ENCODE results near the gene NHSL1. TPM values are rescaled to one million over a fixed set of nuclear protein-coding genes. Genes with fewer than 3 reads are reported as not detected.

Gene NHSL1
- total RNA-seq, 2 experiments from 2014 or later = 0.53 to 0.70 TPM

DNA sequence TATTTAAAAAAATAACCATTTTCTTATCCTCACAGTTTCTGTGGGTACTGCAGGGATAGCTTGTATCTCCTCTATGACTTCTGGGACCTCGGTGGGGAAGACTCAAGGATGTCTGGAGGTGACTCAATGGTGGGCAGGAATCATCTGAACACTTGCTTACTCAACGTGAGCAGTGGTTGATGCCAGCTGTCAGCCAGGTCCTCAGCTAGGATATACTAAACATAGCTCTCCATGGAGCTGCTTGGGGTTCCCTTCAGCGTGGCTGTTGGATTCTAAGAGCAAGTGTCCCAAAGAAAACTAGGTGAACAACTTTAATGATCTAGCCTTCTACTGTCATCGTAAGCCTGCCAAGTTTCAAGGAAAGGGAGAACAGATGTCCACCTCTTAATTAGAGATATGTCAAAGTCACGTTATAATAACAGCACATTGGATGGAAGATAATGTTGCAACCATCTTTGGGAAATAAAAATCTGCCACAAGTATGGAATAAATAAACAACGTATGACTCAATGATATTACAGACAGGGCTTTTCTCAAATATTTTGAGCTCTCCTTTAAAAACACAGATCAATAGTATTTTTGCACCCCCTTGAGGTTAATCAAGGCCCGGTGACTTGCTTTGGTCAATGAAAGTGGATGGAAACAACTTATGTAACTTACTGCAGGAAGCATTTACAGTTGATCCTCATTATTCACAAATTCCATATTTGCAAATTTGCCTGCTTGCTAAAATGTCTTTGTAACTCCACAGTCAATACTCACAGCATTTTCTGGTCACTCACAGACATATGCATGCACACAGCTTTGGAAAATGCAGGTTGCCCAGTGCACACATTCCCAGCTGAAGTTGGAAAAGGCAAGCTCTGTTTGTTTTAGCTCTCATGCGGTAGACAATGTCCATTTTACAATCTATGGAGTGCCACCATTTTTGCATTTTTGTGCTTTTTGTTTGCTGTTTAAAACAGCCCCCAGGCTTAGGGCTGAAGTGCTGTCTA, 101.9 kb downstream of the NHSL1 start:
- CTCF ChIA-PET = interaction anchor here (0.6 to 0.7 kb wide), 2 partner anchors 19 to 1252 kb away, joined by 3 read pairs; no protein-coding TSS in a partner anchor
- intact Hi-C loops (cut with DNase I, micrococcal nuclease) = no loop called here
- Mint-ChIP-seq H3K27ac (no peak overlapping the region), H3K36me3 (ENCODE audit: low read depth) (no peaks in the 10 kb centered on the region), H3K4me3 (no peak overlapping the region), H3K9me3 (ENCODE audit: low read depth) (no peaks in the 10 kb centered on the region), H3K27me3 (no peaks in the 10 kb centered on the region), H3K4me1 (no peaks in the 10 kb centered on the region)
- no peak for ATAC-seq
- DNase-seq = no peak
- POLR2A ChIA-PET = no interaction called here

DNA sequence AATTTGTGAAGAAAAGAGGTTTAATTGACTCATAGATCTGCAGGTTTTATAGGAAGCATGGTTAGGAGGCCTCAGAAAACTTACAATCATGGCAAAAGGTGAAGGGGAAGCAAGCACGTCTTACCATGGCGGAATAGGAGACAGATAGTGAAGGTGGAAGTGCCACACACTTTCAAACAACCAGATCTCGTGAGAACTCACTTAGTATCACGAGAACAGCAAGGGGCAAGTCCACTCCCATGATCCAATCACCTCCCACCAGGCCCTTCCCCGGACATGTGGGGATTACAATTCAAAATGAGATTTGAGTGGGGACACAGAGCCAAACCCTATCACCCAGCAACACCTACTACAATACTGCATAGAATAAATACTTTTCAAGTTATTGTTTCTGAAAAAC, 102.6 kb downstream of the NHSL1 start:
- POLR2A ChIA-PET = no interaction called here
- H3K36me3 Mint-ChIP-seq (ENCODE audit: low read depth) = no peaks in the 10 kb centered on the region
- H3K27ac Mint-ChIP-seq = no peak overlapping the region
- no peaks in the 10 kb centered on the region for H3K27me3 Mint-ChIP-seq
- DNase-seq (no peak), ATAC-seq (no peak)
- intact Hi-C loops (cut with DNase I, micrococcal nuclease) = no loop called here
- H3K9me3 Mint-ChIP-seq (ENCODE audit: low read depth) = no peaks in the 10 kb centered on the region
- H3K4me3 Mint-ChIP-seq = no peak overlapping the region
- CTCF ChIA-PET = interaction anchor here (0.7 kb wide), 1 partner anchor 1251 kb away, joined by 3 read pairs; no protein-coding TSS in a partner anchor
- no peaks in the 10 kb centered on the region for H3K4me1 Mint-ChIP-seq

DNA sequence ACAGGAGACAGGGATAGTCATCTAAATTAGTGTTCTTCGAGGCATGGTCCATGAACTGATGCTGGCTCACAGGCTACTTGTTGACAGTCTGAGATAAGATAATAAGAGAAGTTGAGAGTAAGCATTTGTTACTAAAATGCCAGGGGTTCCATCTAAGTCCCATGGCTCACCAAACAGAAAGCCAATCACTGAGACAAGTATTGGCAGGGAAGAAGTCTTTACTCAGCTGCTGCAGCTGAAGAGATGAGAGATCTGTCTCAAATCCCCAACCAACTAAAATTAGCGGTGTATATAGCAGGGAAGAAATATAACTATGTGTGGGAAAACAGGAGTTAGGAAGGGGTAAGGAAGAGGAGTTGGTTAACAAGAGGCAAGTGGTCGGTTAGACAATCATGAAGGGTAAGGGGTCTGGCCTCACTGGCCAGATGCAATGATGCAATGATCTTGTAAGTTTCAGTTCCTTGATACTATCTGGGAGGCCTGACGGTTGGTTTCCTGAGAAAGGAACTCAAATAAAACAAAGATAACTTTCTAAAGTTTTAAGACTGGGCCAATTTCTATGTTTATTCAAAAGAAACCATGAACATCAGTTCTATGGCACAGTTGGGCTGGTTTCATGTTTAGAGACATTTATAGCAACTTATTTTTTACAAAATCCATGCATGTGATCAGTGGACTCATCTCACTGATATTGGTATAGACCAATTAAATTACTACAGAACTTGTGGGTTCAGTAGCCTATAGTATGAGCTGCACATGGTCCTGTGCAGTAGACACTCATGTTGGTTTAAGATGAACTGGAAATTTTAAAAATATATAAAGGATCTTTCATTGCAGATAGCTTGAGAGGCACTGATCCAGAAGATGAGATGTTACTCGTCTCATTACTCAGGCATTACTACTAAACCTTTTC, 105.2 kb downstream of the NHSL1 start:
- ATAC-seq (no peak), DNase-seq (no peak)
- Mint-ChIP-seq H3K27me3 (peaks cover 3% of the 10 kb centered on the region), H3K4me3 (no peak overlapping the region), H3K36me3 (ENCODE audit: low read depth) (no peaks in the 10 kb centered on the region), H3K4me1 (no peaks in the 10 kb centered on the region), H3K9me3 (ENCODE audit: low read depth) (no peaks in the 10 kb centered on the region), H3K27ac (no peak overlapping the region)
- ChIA-PET POLR2A (no interaction called here), CTCF (no interaction called here)
- intact Hi-C loops (cut with DNase I, micrococcal nuclease) = no loop called here

DNA sequence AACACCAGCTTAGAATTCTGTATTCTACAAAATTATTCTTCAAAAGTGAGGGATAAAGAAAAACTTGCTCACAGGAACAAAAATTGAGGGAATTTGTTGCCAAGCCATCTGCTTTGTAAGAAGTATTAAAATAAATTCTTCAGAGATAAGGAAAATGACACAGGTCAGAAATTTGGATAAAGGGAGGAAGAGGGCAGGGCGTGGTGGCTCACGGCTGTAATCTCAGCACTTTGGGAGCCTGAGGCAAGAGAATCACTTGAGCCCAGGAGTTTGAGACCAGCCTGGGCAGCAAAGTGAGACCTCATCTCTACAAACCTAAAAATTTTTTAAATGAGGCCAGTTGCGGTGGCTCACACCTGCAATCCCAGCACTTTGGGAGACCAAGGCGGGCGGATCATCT, 109.7 kb downstream of the NHSL1 start:
- POLR2A ChIA-PET = no interaction called here
- CTCF ChIA-PET = no interaction called here
- ATAC-seq (no peak), DNase-seq (no peak)
- Mint-ChIP-seq H3K27ac (no peak overlapping the region), H3K27me3 (peaks cover 9% of the 10 kb centered on the region), H3K36me3 (ENCODE audit: low read depth) (no peaks in the 10 kb centered on the region), H3K4me1 (no peaks in the 10 kb centered on the region), H3K9me3 (ENCODE audit: low read depth) (no peaks in the 10 kb centered on the region), H3K4me3 (no peak overlapping the region)
- intact Hi-C loops (cut with DNase I, micrococcal nuclease) = no loop called here

DNA sequence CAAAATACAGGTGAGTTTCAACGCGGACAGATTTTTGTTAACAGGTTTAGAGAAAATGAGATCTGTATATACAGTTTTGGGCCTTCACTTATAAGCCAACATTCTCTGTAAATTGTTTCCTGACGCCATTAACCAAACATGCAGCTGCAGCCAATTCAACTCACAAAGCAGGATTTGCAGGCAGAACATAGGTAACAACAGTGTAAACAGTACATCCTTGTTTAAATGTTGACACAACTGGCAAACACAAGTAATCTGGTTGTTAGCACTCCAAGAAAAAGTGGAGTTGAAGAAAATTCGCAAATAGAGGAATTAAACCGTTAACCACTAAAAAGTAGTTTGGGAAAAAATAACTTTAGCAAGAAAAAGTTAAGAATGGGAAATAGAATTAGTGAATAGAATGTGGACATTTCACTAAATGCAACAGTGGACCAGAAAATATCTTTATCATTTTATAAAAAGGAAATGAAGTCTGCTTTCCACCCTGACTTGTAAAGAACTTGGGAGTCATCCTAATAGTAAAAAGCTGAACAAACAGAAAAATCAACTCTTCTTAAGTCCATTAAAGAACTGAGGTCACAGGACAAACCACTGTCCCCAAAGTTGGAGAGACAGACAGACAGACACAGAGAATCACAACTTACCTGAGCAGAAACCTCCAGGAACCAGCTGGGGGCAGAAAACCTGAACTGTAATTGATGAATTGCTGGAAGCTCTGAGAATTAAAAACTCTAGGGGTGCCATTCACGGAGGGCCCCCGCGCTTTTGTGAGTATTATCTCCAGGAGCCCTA, 111.5 kb downstream of the NHSL1 start:
- no peak overlapping the region for H3K27ac Mint-ChIP-seq
- ChIA-PET POLR2A (no interaction called here), CTCF (no interaction called here)
- H3K9me3 Mint-ChIP-seq (ENCODE audit: low read depth) = no peaks in the 10 kb centered on the region
- H3K4me1 Mint-ChIP-seq = no peaks in the 10 kb centered on the region
- no peak for ATAC-seq
- H3K27me3 Mint-ChIP-seq = peaks cover 9% of the 10 kb centered on the region
- DNase-seq = no peak
- H3K36me3 Mint-ChIP-seq (ENCODE audit: low read depth) = no peaks in the 10 kb centered on the region
- intact Hi-C loops (cut with DNase I, micrococcal nuclease) = no loop called here
- H3K4me3 Mint-ChIP-seq = no peak overlapping the region

DNA sequence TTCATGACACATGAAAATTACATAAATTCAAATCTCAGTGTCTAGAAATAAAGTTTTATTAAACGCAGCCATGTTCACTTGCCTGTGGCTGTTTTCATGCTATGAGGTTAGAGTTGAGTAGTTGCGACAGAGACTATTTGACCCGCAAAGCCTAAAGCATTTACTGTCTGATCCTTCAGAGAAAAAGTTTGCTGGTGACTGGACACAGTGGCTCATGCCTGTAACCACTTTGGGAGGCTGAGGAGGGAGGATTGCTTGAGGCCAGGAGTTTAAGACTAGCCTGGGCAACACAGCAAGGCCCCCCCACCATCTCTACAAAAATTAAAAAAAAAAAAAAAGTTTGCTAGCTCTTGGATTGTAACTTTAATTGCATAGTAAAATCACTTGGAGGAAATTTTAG, 112.4 kb downstream of the NHSL1 start:
- ATAC-seq = no peak
- Mint-ChIP-seq H3K27ac (no peak overlapping the region), H3K36me3 (ENCODE audit: low read depth) (no peaks in the 10 kb centered on the region), H3K9me3 (ENCODE audit: low read depth) (no peaks in the 10 kb centered on the region), H3K4me1 (no peaks in the 10 kb centered on the region), H3K27me3 (peaks cover 9% of the 10 kb centered on the region), H3K4me3 (no peak overlapping the region)
- intact Hi-C loops (cut with DNase I, micrococcal nuclease) = no loop called here
- POLR2A ChIA-PET = no interaction called here
- CTCF ChIA-PET = interaction anchor here (0.7 kb wide), 1 partner anchor 103 kb away, joined by 4 read pairs; no protein-coding TSS in a partner anchor
- DNase-seq = no peak

DNA sequence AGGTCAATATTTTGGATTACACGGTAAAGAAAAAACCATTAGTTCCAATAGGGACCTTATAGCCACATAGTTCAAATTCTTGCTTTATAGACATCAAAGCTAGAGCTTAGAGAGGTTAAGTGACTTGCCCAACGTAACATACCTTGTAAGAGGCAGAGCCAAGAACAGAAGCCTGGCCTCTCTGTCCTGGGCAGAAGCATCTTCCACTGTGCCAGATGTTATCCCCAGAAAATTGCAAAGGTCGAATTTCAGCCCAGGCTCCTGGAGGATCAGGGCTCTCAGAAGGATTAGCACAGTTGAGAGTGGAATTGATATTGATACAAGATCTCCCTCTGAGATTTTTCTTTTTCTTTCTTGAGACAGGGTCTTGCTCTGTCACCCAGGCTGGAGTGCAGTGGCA, 115.5 kb downstream of the NHSL1 start:
- Mint-ChIP-seq H3K9me3 (ENCODE audit: low read depth) (no peaks in the 10 kb centered on the region), H3K36me3 (ENCODE audit: low read depth) (no peaks in the 10 kb centered on the region), H3K27ac (no peak overlapping the region), H3K4me3 (no peak overlapping the region), H3K27me3 (peaks cover 2% of the 10 kb centered on the region), H3K4me1 (no peaks in the 10 kb centered on the region)
- ChIA-PET CTCF (interaction anchor here (1.4 kb wide), 1 partner anchor 125 kb away, joined by 4 read pairs; no protein-coding TSS in a partner anchor), POLR2A (interaction anchor here (0.6 kb wide), 1 partner anchor 81 kb away, joined by 6 read pairs; no protein-coding TSS in a partner anchor)
- ATAC-seq = no peak
- no peak for DNase-seq
- intact Hi-C loops (cut with DNase I, micrococcal nuclease) = no loop called here

DNA sequence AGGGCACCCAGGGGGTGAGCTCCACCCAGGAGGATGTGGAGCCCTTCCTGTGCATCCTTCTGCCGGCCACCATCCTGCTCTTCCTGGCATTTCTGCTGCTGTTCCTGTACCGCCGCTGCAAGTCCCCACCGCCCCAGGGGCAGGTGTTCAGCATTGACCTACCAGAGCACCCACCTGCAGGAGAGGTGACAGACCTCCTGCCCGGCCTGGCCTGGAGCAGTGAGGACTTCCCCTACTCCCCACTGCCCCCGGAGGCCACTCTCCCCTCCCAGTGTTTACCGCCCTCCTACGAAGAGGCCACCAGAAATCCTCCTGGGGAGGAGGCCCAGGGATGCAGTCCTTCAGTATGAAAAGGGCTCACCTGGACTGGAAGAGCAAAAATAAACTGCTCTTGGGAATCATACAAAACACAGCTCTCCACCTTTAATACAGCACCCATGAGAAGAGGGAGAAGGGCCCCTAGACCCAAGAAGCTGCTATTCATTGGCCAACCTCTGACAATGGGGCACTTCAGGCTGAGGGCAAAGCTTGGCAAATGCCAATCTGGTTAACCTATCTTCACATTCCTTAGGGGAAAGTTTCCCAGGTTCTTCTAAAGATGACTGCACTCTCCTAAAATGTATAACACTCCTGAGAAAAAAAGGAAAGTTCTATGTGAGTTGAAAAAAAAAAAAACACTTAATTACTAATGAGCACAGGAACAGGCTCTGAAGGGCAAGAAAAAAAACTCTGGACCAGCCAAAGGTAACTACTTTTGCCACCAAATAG, 116.6 kb downstream of the NHSL1 start:
- Mint-ChIP-seq H3K27ac (no peak overlapping the region), H3K27me3 (no peaks in the 10 kb centered on the region), H3K9me3 (ENCODE audit: low read depth) (no peaks in the 10 kb centered on the region), H3K4me1 (no peaks in the 10 kb centered on the region), H3K4me3 (no peak overlapping the region), H3K36me3 (ENCODE audit: low read depth) (no peaks in the 10 kb centered on the region)
- ChIA-PET CTCF (interaction anchor here (1.4 kb wide), 1 partner anchor 126 kb away, joined by 4 read pairs; no protein-coding TSS in a partner anchor), POLR2A (no interaction called here)
- DNase-seq (no peak), ATAC-seq (no peak)
- intact Hi-C loops (cut with DNase I, micrococcal nuclease) = no loop called here

DNA sequence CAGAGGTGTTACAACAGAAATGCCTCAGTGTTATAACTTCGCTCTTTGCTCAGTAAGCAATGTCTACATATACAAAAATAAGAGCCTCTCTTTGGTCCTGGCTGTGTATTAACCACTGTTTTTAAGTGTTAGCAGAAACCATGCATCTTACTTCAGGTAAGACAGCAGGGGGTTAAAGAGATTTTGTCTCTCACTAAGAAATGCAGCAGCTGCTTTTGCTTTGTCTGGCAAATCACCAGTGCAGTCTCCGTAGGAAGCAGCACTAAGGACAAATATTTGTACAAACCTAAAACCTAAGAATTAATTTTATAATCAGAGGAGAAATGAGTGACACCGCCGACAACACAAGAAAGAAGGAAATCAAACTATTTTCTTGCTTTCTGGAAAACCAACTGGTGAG, 120.8 kb downstream of the NHSL1 start:
- POLR2A ChIA-PET = no interaction called here
- intact Hi-C loops (cut with DNase I, micrococcal nuclease) = no loop called here
- ATAC-seq (no peak), DNase-seq (no peak)
- Mint-ChIP-seq H3K9me3 (ENCODE audit: low read depth) (no peaks in the 10 kb centered on the region), H3K4me3 (no peak overlapping the region), H3K36me3 (ENCODE audit: low read depth) (no peaks in the 10 kb centered on the region), H3K4me1 (no peaks in the 10 kb centered on the region), H3K27ac (no peak overlapping the region), H3K27me3 (peaks cover 7% of the 10 kb centered on the region)
- CTCF ChIA-PET = no interaction called here

DNA sequence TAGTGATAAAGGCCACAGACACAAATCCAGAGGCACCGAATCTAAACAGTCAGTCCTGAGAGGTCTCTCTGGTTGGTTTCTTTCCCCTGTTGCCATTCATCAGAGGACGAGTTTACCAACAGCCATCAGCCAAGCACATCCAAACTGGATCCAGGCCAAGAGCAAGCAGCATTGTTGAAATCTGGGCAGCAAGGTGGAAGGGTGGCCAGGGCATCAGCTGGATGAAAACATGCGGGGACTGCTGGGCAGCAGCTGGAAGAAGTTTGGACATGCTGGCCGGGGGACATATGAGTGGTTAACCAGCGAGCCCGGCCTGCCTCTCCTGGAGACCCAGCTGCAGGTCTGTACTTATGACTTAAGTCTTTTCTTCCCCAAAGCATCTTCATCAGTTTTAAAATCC, 121.5 kb downstream of the NHSL1 start, which contains the start of gene SMIM28:
Gene SMIM28, plus strand, starts transcription at position 62 of the 400 bp plus-strand sequence. Its CDS starts 168 bp downstream, at position 230.
- POLR2A ChIA-PET = no interaction called here
- Mint-ChIP-seq H3K9me3 (ENCODE audit: low read depth) (no peaks in the 10 kb centered on the region), H3K36me3 (ENCODE audit: low read depth) (no peaks in the 10 kb centered on the region), H3K27me3 (peaks cover 7% of the 10 kb centered on the region), H3K4me3 (no peak within 1 kb of the TSS), H3K27ac (no peak within 1 kb of the TSS), H3K4me1 (no peaks in the 10 kb centered on the region)
- DNase-seq (no peak), ATAC-seq (no peak)
- CTCF ChIA-PET = interaction anchor here (0.6 kb wide), 1 partner anchor 141 kb away, joined by 3 read pairs; no protein-coding TSS in a partner anchor
- intact Hi-C loops (cut with DNase I, micrococcal nuclease) = no loop called here
